HepG2 (cell line): ENCODE measurements around the gene ZNF618. TPM values are rescaled to one million over a fixed set of nuclear protein-coding genes. Genes with fewer than 3 reads are reported as not detected.

Experiments
- ATAC-seq: fragments of 200-7000 bp; cut with Tn5 transposase; 3 replicates; pipeline ENCODE4 v1.9.1; 2020; ENCODE audit warnings: mild to moderate bottlenecking, moderate library complexity
- BruUV-seq: library from RNA; stranded (reverse); fragments of 400-500 nt; replicated peaks from 2 replicates; lab custom pipeline; 2021; lab: Mats Ljungman, UMichigan
- CTCF ChIA-PET: fragments of 300-600 bp; formaldehyde crosslinking; extraction: SDS; loops from one replicate; lab custom pipeline; 2021; ENCODE audit warnings: low total read pairs, inconsistent platforms, low intra/inter-chr PET ratio; lab: Yijun Ruan, JAX
- POLR2A ChIA-PET: fragments of 350-600 bp; sonication (Branson Sonifier 250); formaldehyde crosslinking; loops from one replicate; lab custom pipeline; 2020; ENCODE audit warnings: antibody characterized with exemption, inconsistent platforms; lab: Yijun Ruan, JAX
- DNase-seq: peaks from one replicate; pipeline ENCODE4 v3.0.0-alpha.2; 2015; ENCODE audit warnings: low spot score
- FAIRE-seq: peaks from 3 replicates; lab custom pipeline; 2011; peaks lifted over from hg19 to GRCh38; lab: Jason Lieb, UNC
- H2AFZ ChIP-seq: one replicate; pipeline ENCODE4 v1.6.1; 2011; ENCODE audit warnings: low read length, inconsistent platforms
- H3K27ac ChIP-seq: fragments of 300-600 bp; 3 replicates; pipeline ENCODE4 v1.8.0; 2011; ENCODE audit warnings: mixed run types, mild to moderate bottlenecking, mixed read lengths, low read length, inconsistent platforms; ENCODE audit not compliant: insufficient read depth; ENCODE audit errors: extremely low read length
- H3K27me3 ChIP-seq, 2 experiments: fragments of 200-600 bp in 1 of 2; 2 replicates in 1 of 2; 3 replicates in 1 of 2; pipeline versions ENCODE4 v1.6.0 to v1.8.0; 2011; ENCODE audit warnings: low read length in 2 of 2, mild to moderate bottlenecking in 2 of 2, moderate library complexity in 2 of 2, inconsistent platforms in 1 of 2; ENCODE audit not compliant: insufficient read depth in 2 of 2, control insufficient read depth in 1 of 2
- H3K36me3 ChIP-seq, 2 experiments: fragments of 200-600 bp in 1 of 2; replicated peaks in 1 of 2; 2 replicates in 1 of 2; 3 replicates in 1 of 2; pipeline versions ENCODE4 v1.5.1 to v1.8.0; 2011; ENCODE audit warnings: low read length in 2 of 2, inconsistent platforms in 1 of 2; ENCODE audit not compliant: insufficient read depth in 2 of 2, control insufficient read depth in 1 of 2
- H3K4me1 ChIP-seq: 2 replicates; pipeline ENCODE4 v1.5.1; 2012; ENCODE audit warnings: low read length, inconsistent platforms; ENCODE audit not compliant: insufficient read depth
- H3K4me2 ChIP-seq: 2 replicates; pipeline ENCODE4 v1.6.0; 2011; ENCODE audit warnings: low read depth, low read length, inconsistent platforms
- H3K4me3 ChIP-seq, 3 experiments: fragments of 200-600 bp in 1 of 3; sonication (generic), shearing (Covaris generic) in 1 of 3; replicated peaks in 1 of 3; 2 replicates each; pipeline ENCODE4 v1.5.1; 2011 to 2016; ENCODE audit warnings: low read length in 3 of 3, inconsistent platforms in 2 of 3, low read depth in 2 of 3, mild to moderate bottlenecking in 2 of 3, control low read depth in 1 of 3, mixed read lengths in 1 of 3; ENCODE audit not compliant: insufficient read depth in 1 of 3
- H3K79me2 ChIP-seq: one replicate; pipeline ENCODE4 v1.6.1; 2011; ENCODE audit warnings: low read length, inconsistent platforms; ENCODE audit not compliant: insufficient read depth
- H3K9ac ChIP-seq: 2 replicates; pipeline ENCODE4 v1.6.0; 2011; ENCODE audit warnings: mild to moderate bottlenecking, low read depth, low read length, inconsistent platforms; ENCODE audit not compliant: insufficient read depth
- H3K9me3 ChIP-seq: 2 replicates; pipeline ENCODE4 v1.5.1; 2012; ENCODE audit warnings: mild to moderate bottlenecking, low read length
- H4K20me1 ChIP-seq: 2 replicates; pipeline ENCODE4 v1.6.0; 2011; ENCODE audit warnings: inconsistent platforms, mild to moderate bottlenecking, low read length, moderate library complexity; ENCODE audit not compliant: insufficient read depth
- ARNTL ChIP-seq: sonication (generic); formaldehyde crosslinking; IDR thresholded peaks from 2 replicates; pipeline ENCODE4 v1.4.0; 2020; ENCODE audit warnings: mild to moderate bottlenecking, missing genetic modification reagents
- BORCS8-MEF2B ChIP-seq: sonication (generic); formaldehyde crosslinking; IDR thresholded peaks from 2 replicates; pipeline ENCODE4 v1.8.0; 2022; ENCODE audit warnings: mild to moderate bottlenecking, missing genetic modification reagents
- MZF1 ChIP-seq: sonication (generic); formaldehyde crosslinking; IDR thresholded peaks from 2 replicates; pipeline ENCODE4 v1.8.1; 2023; ENCODE audit warnings: mild to moderate bottlenecking, missing genetic modification reagents, borderline replicate concordance
- PAF1 ChIP-seq: IDR thresholded peaks from 2 replicates; pipeline ENCODE4 v1.6.1; 2016; ENCODE audit warnings: missing genetic modification reagents, missing compliant biosample characterization
- POGZ ChIP-seq: sonication (generic); formaldehyde crosslinking; IDR thresholded peaks from 2 replicates; pipeline ENCODE4 v1.4.0; 2020; ENCODE audit warnings: mild to moderate bottlenecking, missing genetic modification reagents
- POLR2AphosphoS5 ChIP-seq: IDR thresholded peaks from 2 replicates; pipeline ENCODE4 v1.6.1; 2012; ENCODE audit warnings: low read depth, low read length
- RFX5 ChIP-seq: IDR thresholded peaks from 2 replicates; pipeline ENCODE4 v1.6.1; 2011; ENCODE audit warnings: low read depth, low read length, improper control_type of control experiment
- RNF219 ChIP-seq: sonication (generic); formaldehyde crosslinking; IDR thresholded peaks from 2 replicates; pipeline ENCODE4 v1.5.0; 2020; ENCODE audit warnings: mild to moderate bottlenecking, missing genetic modification reagents
- SKI ChIP-seq: fragments of 450-650 bp; IDR thresholded peaks from one replicate; pipeline ENCODE4 v1.6.1; 2018; ENCODE audit warnings: mild to moderate bottlenecking; ENCODE audit not compliant: partially characterized antibody
- STAT5B ChIP-seq: sonication (generic); formaldehyde crosslinking; IDR thresholded peaks from 2 replicates; pipeline ENCODE4 v1.4.0; 2020; ENCODE audit warnings: missing genetic modification reagents
- TSC22D2 ChIP-seq: sonication (generic); formaldehyde crosslinking; IDR thresholded peaks from 2 replicates; pipeline ENCODE4 v1.5.1; 2020; ENCODE audit warnings: missing genetic modification reagents, mild to moderate bottlenecking, borderline replicate concordance
- ZFP41 ChIP-seq: sonication (generic); formaldehyde crosslinking; IDR thresholded peaks from 2 replicates; pipeline ENCODE4 v1.4.0; 2020; ENCODE audit warnings: mild to moderate bottlenecking, missing genetic modification reagents, borderline replicate concordance
- ZFP90 ChIP-seq: sonication (generic); formaldehyde crosslinking; IDR thresholded peaks from 2 replicates; pipeline ENCODE4 v1.8.0; 2022; ENCODE audit warnings: missing genetic modification reagents, mild to moderate bottlenecking, inconsistent platforms, borderline replicate concordance
- ZNF275 ChIP-seq: sonication (generic); formaldehyde crosslinking; IDR thresholded peaks from 2 replicates; pipeline ENCODE4 v1.8.0; 2022; ENCODE audit warnings: missing genetic modification reagents, mild to moderate bottlenecking, inconsistent platforms, borderline replicate concordance
- ZNF646 ChIP-seq: sonication (generic); formaldehyde crosslinking; IDR thresholded peaks from 2 replicates; pipeline ENCODE4 v1.9.0; 2021; ENCODE audit warnings: mild to moderate bottlenecking, missing genetic modification reagents
- WGBS: methylation state at CpG from one replicate; pipeline ENCODE4 v1.1.6; 2017; ENCODE audit warnings: low lambda C conversion rate; 5-methylcytosine and 5-hydroxymethylcytosine counted together
- in situ Hi-C: cut with HindIII; loops from 2 replicates; pipeline ENCODE4 v1.10.0; 2017; ENCODE audit warnings: low pct_unique_long_range_greater_than_20kb; ENCODE audit not compliant: extremely low pct_ligation_motif_present
- intact Hi-C: fragments of 100-400 bp; cut with micrococcal nuclease; formaldehyde crosslinking; loops from one replicate; pipeline ENCODE4 v1.10.0; 2022; ENCODE audit not compliant: unreplicated experiment
- polyA plus RNA-seq, 8 experiments: library from polyadenylated mRNA; depleted of rRNA in 3 of 8; stranded (reverse) in 7 of 8; unstranded in 1 of 8; fragments of >200 nt; fragmentation: Illumina TruSeq in 4 of 8; extraction: Trizol in 4 of 8; gene quantifications; 2 replicates each; pipeline versions ENCODE4 v1.2.1 to v1.2.3, GENCODE V29; 2011 to 2016; ENCODE audit warnings: low read depth in 4 of 8, missing spikeins in 1 of 8, mixed read lengths in 1 of 8; ENCODE audit not compliant: insufficient read depth in 1 of 8
- total RNA-seq, 5 experiments: library from RNA; depleted of rRNA; stranded (reverse); fragments of >200 nt; fragmentation: Illumina TruSeq; extraction: Trizol; gene quantifications; 2 replicates each; pipeline ENCODE4 v1.2.3, GENCODE V29; 2016; ENCODE audit warnings: low read depth in 1 of 5

Gene ZNF618
- total and polyA plus RNA-seq, 2 of the 13 experiments (the other 11 are each of a cell fraction or from before 2014, with no cell fraction given): 0.07 TPM

- Histone ChIP-seq H3K4me1 (no peaks in the 10 kb centered on the region), H3K4me2 (no peak overlapping the region), H3K27me3 (peaks cover 1 to 22% of the 10 kb centered on the region in 2 experiments; a peak in 2 of 5 replicates), H4K20me1 (0 out of 2 replicates have a peak, but pooled peaks cover 2% of the 10 kb centered on the region), H3K36me3 (no peaks in the 10 kb centered on the region), H3K9me3 (no peaks in the 10 kb centered on the region), H3K4me3 (no peak overlapping the region), H3K79me2 (no peaks in the 10 kb centered on the region), H2AFZ (no peak overlapping the region), H3K9ac (no peak overlapping the region), H3K27ac (no peak overlapping the region)
- ChIA-PET CTCF (no interaction called here), POLR2A (no interaction called here)
- no TSS peak for BruUV-seq
- intact Hi-C loops (no loop called here), in situ Hi-C loops (no loop called here)
- WGBS: 34% methylated on average over 9 of the region's 9 CpGs
- no peak for ATAC-seq
- TF ChIP-seq RNF219 (CRISPR knock-in tag) (no peak), POLR2AphosphoS5 (no peak), RFX5 (no peak), SKI (no peak), STAT5B (CRISPR knock-in tag) (no peak), MZF1 (CRISPR knock-in tag) (no peak), PAF1 (no peak), POGZ (CRISPR knock-in tag) (no peak), BORCS8-MEF2B (CRISPR knock-in tag) (no peak), ARNTL (CRISPR knock-in tag) (no peak), ZNF646 (CRISPR knock-in tag) (no peak), TSC22D2 (CRISPR knock-in tag) (no peak), ZFP41 (no peak), ZFP90 (CRISPR knock-in tag) (no peak), ZNF275 (CRISPR knock-in tag) (no peak)
- no peak for FAIRE-seq
- DNase-seq: no peak
Measured at GRCh38 chr9:113973226-113973625, 97.1 kb downstream of the ZNF618 start.
